Stomach (tissue), 4 donors: ENCODE results near the gene ACBD4.

Experiments used
- EP300 ChIP-seq: sonication (generic); formaldehyde crosslinking; IDR thresholded peaks from one replicate; pipeline ENCODE4 v1.6.1; 2017; ENCODE audit warnings: antibody characterized with exemption
- POLR2AphosphoS5 ChIP-seq, 3 donors: sonication (generic); formaldehyde crosslinking; IDR thresholded peaks; one replicate each; pipeline ENCODE4 v1.6.1; 2016; ENCODE audit warnings: antibody characterized with exemption in 3 of 3
- TF ChIP-seq, protein P1 (sequence below), 7 experiments: fragments of 450-650 bp in 4 of 7; fragments of 200-600 bp in 3 of 7; sonication (generic) in 3 of 7; IDR thresholded peaks; one replicate each; pipeline ENCODE4 v1.5.1; 2016 to 2019; ENCODE audit warnings: antibody characterized with exemption in 7 of 7, control low read depth in 2 of 7, mild to moderate bottlenecking in 1 of 7

- no peak for TF ChIP-seq EP300
- TF ChIP-seq, protein P1, sequence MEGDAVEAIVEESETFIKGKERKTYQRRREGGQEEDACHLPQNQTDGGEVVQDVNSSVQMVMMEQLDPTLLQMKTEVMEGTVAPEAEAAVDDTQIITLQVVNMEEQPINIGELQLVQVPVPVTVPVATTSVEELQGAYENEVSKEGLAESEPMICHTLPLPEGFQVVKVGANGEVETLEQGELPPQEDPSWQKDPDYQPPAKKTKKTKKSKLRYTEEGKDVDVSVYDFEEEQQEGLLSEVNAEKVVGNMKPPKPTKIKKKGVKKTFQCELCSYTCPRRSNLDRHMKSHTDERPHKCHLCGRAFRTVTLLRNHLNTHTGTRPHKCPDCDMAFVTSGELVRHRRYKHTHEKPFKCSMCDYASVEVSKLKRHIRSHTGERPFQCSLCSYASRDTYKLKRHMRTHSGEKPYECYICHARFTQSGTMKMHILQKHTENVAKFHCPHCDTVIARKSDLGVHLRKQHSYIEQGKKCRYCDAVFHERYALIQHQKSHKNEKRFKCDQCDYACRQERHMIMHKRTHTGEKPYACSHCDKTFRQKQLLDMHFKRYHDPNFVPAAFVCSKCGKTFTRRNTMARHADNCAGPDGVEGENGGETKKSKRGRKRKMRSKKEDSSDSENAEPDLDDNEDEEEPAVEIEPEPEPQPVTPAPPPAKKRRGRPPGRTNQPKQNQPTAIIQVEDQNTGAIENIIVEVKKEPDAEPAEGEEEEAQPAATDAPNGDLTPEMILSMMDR (IDR thresholded peaks at IDR 0.05): no peak
- TF ChIP-seq POLR2AphosphoS5 (IDR thresholded peaks at IDR 0.05): no peak
Measured at GRCh38 chr17:45098081-45098868, 37.2 kb upstream of the ACBD4 start.
